ENCODE data around the gene TLK1. TPM values are rescaled to one million over a fixed set of nuclear protein-coding genes. Genes with fewer than 3 reads are reported as not detected.

The TLK1 gene
- polyA plus RNA-seq, 1 donor from 2014 or later, result 33.1 TPM

DNA sequence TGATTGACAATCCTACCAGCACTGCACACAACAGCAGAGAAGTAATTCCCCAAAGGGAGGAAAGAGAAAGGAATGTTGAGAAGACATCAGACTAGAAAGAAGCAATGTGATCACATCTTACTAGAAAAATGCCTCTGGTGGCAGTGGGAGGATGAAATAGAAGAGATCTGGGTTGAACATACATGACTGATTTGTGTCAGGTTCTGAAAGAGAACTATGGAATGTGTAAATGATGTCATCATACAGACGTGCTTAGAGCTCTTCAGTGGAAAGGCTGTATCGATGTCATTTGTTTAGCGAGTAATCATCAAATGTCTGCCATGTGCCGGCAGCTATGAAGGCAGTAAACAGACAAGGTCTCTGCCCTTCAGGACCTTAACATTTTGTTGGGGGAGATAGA, 206.8 kb downstream of the TLK1 start:
- no peaks in the 10 kb centered on the region for H3K79me2 ChIP-seq (replicated peaks; ENCODE audit: insufficient read depth, low read length)
- H3K36me3 ChIP-seq (ENCODE audit: insufficient read depth, low read length), result peaks cover 8% of the 10 kb centered on the region
- no peaks in the 10 kb centered on the region for H3K27me3 ChIP-seq (ENCODE audit: insufficient read depth, low read depth, low read length)

GRCh38 chr2:170950221-170950761, 210.4 kb downstream of the TLK1 start:
- Histone ChIP-seq H3K4me2 (ENCODE audit: low read length) (no peak overlapping the region), H3K79me2 (replicated peaks; ENCODE audit: insufficient read depth, low read length) (peaks cover 21% of the 10 kb centered on the region), H3K4me3 (ENCODE audit: low read length) (no peak overlapping the region), H2AFZ (ENCODE audit: low read depth, low read length) (no peak overlapping the region), H3K36me3 (ENCODE audit: insufficient read depth, low read length) (peaks cover 8% of the 10 kb centered on the region), H3K27ac (ENCODE audit: low read length) (no peak overlapping the region), H3K27me3 (ENCODE audit: insufficient read depth, low read depth, low read length) (no peaks in the 10 kb centered on the region), H3K9me3 (ENCODE audit: low read length) (no peaks in the 10 kb centered on the region), H3F3A (ENCODE audit: insufficient read depth, low read length, poor library complexity, severe bottlenecking) (no peaks in the 10 kb centered on the region), H3K9me2 (ENCODE audit: insufficient read depth, low read length) (no peaks in the 10 kb centered on the region), H3K9ac (ENCODE audit: low read length) (no peak overlapping the region), H4K20me1 (ENCODE audit: insufficient read depth) (no peaks in the 10 kb centered on the region)
- TF ChIP-seq SMC3 (conservative IDR thresholded peaks at IDR 0.05; ENCODE audit: poor library complexity) (no peak), RAD21 (conservative IDR thresholded peaks at IDR 0.05) (no peak), POLR2AphosphoS5 (IDR thresholded peaks at IDR 0.05) (no peak), EZH2 (IDR thresholded peaks at IDR 0.05; ENCODE audit: borderline replicate concordance, insufficient read depth, low read length, poor library complexity, severe bottlenecking) (no peak), EP300 (conservative IDR thresholded peaks at IDR 0.05; ENCODE audit: poor library complexity, severe bottlenecking) (no peak), TAF1 (IDR thresholded peaks at IDR 0.05; ENCODE audit: low read depth) (no peak), MXI1 (conservative IDR thresholded peaks at IDR 0.05; ENCODE audit: poor library complexity, severe bottlenecking) (no peak)
- TF ChIP-seq, protein P1, sequence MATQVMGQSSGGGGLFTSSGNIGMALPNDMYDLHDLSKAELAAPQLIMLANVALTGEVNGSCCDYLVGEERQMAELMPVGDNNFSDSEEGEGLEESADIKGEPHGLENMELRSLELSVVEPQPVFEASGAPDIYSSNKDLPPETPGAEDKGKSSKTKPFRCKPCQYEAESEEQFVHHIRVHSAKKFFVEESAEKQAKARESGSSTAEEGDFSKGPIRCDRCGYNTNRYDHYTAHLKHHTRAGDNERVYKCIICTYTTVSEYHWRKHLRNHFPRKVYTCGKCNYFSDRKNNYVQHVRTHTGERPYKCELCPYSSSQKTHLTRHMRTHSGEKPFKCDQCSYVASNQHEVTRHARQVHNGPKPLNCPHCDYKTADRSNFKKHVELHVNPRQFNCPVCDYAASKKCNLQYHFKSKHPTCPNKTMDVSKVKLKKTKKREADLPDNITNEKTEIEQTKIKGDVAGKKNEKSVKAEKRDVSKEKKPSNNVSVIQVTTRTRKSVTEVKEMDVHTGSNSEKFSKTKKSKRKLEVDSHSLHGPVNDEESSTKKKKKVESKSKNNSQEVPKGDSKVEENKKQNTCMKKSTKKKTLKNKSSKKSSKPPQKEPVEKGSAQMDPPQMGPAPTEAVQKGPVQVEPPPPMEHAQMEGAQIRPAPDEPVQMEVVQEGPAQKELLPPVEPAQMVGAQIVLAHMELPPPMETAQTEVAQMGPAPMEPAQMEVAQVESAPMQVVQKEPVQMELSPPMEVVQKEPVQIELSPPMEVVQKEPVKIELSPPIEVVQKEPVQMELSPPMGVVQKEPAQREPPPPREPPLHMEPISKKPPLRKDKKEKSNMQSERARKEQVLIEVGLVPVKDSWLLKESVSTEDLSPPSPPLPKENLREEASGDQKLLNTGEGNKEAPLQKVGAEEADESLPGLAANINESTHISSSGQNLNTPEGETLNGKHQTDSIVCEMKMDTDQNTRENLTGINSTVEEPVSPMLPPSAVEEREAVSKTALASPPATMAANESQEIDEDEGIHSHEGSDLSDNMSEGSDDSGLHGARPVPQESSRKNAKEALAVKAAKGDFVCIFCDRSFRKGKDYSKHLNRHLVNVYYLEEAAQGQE (IDR thresholded peaks at IDR 0.05; ENCODE audit: borderline replicate concordance), result no peak
- TF ChIP-seq, protein P2, sequence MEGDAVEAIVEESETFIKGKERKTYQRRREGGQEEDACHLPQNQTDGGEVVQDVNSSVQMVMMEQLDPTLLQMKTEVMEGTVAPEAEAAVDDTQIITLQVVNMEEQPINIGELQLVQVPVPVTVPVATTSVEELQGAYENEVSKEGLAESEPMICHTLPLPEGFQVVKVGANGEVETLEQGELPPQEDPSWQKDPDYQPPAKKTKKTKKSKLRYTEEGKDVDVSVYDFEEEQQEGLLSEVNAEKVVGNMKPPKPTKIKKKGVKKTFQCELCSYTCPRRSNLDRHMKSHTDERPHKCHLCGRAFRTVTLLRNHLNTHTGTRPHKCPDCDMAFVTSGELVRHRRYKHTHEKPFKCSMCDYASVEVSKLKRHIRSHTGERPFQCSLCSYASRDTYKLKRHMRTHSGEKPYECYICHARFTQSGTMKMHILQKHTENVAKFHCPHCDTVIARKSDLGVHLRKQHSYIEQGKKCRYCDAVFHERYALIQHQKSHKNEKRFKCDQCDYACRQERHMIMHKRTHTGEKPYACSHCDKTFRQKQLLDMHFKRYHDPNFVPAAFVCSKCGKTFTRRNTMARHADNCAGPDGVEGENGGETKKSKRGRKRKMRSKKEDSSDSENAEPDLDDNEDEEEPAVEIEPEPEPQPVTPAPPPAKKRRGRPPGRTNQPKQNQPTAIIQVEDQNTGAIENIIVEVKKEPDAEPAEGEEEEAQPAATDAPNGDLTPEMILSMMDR (IDR thresholded peaks at IDR 0.05; ENCODE audit: poor library complexity, severe bottlenecking), result no peak

More for the DNA sequence above, 206.8 kb downstream of the TLK1 start:
- Histone ChIP-seq H3K4me3 (ENCODE audit: low read length) (no peak overlapping the region), H3F3A (ENCODE audit: insufficient read depth, low read length, poor library complexity, severe bottlenecking) (no peaks in the 10 kb centered on the region), H3K27ac (ENCODE audit: low read length) (no peak overlapping the region), H4K20me1 (ENCODE audit: insufficient read depth) (no peaks in the 10 kb centered on the region), H3K4me2 (ENCODE audit: low read length) (no peak overlapping the region), H2AFZ (ENCODE audit: low read depth, low read length) (no peak overlapping the region), H3K9ac (ENCODE audit: low read length) (no peak overlapping the region), H3K9me3 (ENCODE audit: low read length) (no peaks in the 10 kb centered on the region), H3K9me2 (ENCODE audit: insufficient read depth, low read length) (no peaks in the 10 kb centered on the region)
- TF ChIP-seq EP300 (conservative IDR thresholded peaks at IDR 0.05; ENCODE audit: poor library complexity, severe bottlenecking) (no peak), RAD21 (conservative IDR thresholded peaks at IDR 0.05) (no peak), POLR2AphosphoS5 (IDR thresholded peaks at IDR 0.05) (no peak), MXI1 (conservative IDR thresholded peaks at IDR 0.05; ENCODE audit: poor library complexity, severe bottlenecking) (no peak), TAF1 (IDR thresholded peaks at IDR 0.05; ENCODE audit: low read depth) (no peak), EZH2 (IDR thresholded peaks at IDR 0.05; ENCODE audit: borderline replicate concordance, insufficient read depth, low read length, poor library complexity, severe bottlenecking) (no peak), SMC3 (conservative IDR thresholded peaks at IDR 0.05; ENCODE audit: poor library complexity) (no peak)
- TF ChIP-seq, protein P1 (IDR thresholded peaks at IDR 0.05; ENCODE audit: borderline replicate concordance), result no peak
- TF ChIP-seq, protein P2 (IDR thresholded peaks at IDR 0.05; ENCODE audit: poor library complexity, severe bottlenecking), result no peak

Measured in neural cell (in vitro differentiated cells).